ENCODE results near the gene TNS1. TPM values are rescaled to one million over a fixed set of nuclear protein-coding genes. Genes with fewer than 3 reads are reported as not detected.

Gene TNS1
- total and polyA plus RNA-seq, 9 of the 15 experiments (the other 6 are each of a cell fraction or from before 2014, with no cell fraction given), result 0.13 to 2.7 (median 0.77) TPM

DNA sequence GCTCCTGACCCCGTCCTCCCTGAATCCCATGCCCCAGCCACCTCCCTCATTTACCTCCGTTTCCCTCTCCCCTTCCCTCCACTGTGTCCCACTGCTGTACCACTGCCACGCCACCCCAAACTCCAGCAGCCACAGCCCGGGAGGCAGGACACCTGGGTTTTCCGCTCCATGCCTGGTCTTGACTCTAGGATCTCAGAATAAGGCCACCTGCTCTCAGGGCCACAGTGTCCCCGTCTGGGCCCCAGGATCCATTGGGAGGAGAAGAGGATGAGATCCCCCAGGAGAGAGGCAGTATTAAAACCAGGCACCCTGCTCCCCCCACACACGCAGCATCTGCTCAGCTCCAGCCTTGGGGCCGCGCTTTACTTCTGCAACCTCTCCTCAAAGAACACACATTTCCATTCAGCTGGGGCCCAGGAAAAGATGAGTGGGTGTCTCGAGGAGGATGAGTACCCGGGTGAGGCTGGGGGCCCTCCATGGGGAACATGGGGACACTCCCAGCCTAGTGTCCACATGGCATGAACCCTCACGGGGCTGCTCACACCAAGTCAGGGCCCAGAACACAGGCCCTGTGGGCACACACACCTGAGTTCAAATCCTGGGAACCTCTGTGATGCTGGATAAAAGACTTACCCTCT lies 32.8 kb upstream of the TNS1 start (continued):
- TF ChIP-seq HNRNPLL (IDR thresholded peaks at IDR 0.05; ENCODE audit: low read depth, low read length, poor library complexity, severe bottlenecking), result no peak
- no peak for TF ChIP-seq BRF2 (IDR thresholded peaks at IDR 0.05; ENCODE audit: borderline replicate concordance, insufficient read depth, insufficient read length)
- TF ChIP-seq ZNF609 (CRISPR knock-in tag; IDR thresholded peaks at IDR 0.05; ENCODE audit: borderline replicate concordance), result no peak
- no peak for TF ChIP-seq PKNOX1 (IDR thresholded peaks at IDR 0.05)
- no peak for TF ChIP-seq BRD9 (IDR thresholded peaks at IDR 0.05; ENCODE audit: low read depth, partially characterized antibody)
- no peak for TF ChIP-seq MNT (conservative IDR thresholded peaks at IDR 0.05)
- TF ChIP-seq SMAD1 (IDR thresholded peaks at IDR 0.05; ENCODE audit: low read depth, low read length, partially characterized antibody), result no peak
- TF ChIP-seq ZNF253 (CRISPR knock-in tag; conservative IDR thresholded peaks at IDR 0.05), result no peak
- no peak for TF ChIP-seq ZNF655 (CRISPR knock-in tag; IDR thresholded peaks at IDR 0.05)
- TF ChIP-seq TSC22D4 (tag; IDR thresholded peaks at IDR 0.05), result no peak
- no peak for TF ChIP-seq FIP1L1 (IDR thresholded peaks at IDR 0.05; ENCODE audit: low read depth, low read length, poor library complexity, severe bottlenecking)
- TF ChIP-seq RBM39 (optimal IDR thresholded peaks at IDR 0.05; ENCODE audit: low read depth, low read length), result no peak

Measured in K562 (cell line).